ENCODE results near the gene PATJ. TPM values are rescaled to one million over a fixed set of nuclear protein-coding genes. Genes with fewer than 3 reads are reported as not detected.

The PATJ gene
- polyA plus RNA-seq, 2 donors = 17.2 to 28.6 TPM

DNA sequence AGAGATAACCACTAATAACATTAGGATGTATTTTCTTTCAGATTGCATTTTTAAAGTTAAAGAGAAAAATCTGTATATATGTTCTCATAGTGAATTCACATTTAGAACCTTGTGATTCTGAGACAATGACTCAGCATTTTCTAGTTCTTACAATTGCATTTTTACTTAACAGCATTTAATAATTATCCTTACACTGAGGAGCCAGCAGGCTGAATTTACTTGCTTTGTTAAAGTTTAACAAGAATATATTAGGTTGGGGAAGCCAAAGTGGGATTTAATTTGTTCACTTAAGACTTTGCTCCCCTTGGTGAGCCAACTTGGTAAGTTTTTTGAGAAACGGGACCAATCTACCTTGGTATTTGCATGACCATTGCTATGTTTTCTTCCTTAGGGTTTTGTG lies 4.5 kb downstream of the PATJ start:
- H3K4me3 ChIP-seq (ENCODE audit: low read depth in 1 of 2, low read length in 2 of 2) = no peak overlapping the region
- no peaks in the 10 kb centered on the region for H3K36me3 ChIP-seq (ENCODE audit: control insufficient read depth in 2 of 2, insufficient read depth in 2 of 2, low read length in 1 of 2)
- no peaks in the 10 kb centered on the region for H3K9me3 ChIP-seq (ENCODE audit: control insufficient read depth in 2 of 2, insufficient read depth in 1 of 2, low read depth in 1 of 2, low read length in 1 of 2)
- no peaks in the 10 kb centered on the region for H3K27me3 ChIP-seq (ENCODE audit: control insufficient read depth in 1 of 2, insufficient read depth in 2 of 2, low read length in 2 of 2)
- WGBS, 2 donors = 22 to 34% methylated on average over 1 of the region's 1 CpG
- peaks cover 2 to 3% of the 10 kb centered on the region in 2 donors for H3K4me1 ChIP-seq (ENCODE audit: control insufficient read depth in 2 of 2, insufficient read depth in 2 of 2, low read length in 1 of 2)
- H3K27ac ChIP-seq (ENCODE audit: low read depth in 2 of 2, low read length in 1 of 2) = no peak overlapping the region

- H3K36me3 ChIP-seq (ENCODE audit: control insufficient read depth in 2 of 2, insufficient read depth in 2 of 2, low read length in 1 of 2) = no peaks in the 10 kb centered on the region
- no peaks in the 10 kb centered on the region for H3K27me3 ChIP-seq (ENCODE audit: control insufficient read depth in 1 of 2, insufficient read depth in 2 of 2, low read length in 2 of 2)
- H3K9me3 ChIP-seq (ENCODE audit: control insufficient read depth in 2 of 2, insufficient read depth in 1 of 2, low read depth in 1 of 2, low read length in 1 of 2) = no peaks in the 10 kb centered on the region
- peaks cover 2 to 3% of the 10 kb centered on the region in 2 donors for H3K4me1 ChIP-seq (ENCODE audit: control insufficient read depth in 2 of 2, insufficient read depth in 2 of 2, low read length in 1 of 2)
- no peak overlapping the region for H3K4me3 ChIP-seq (ENCODE audit: low read depth in 1 of 2, low read length in 2 of 2)
- H3K27ac ChIP-seq (ENCODE audit: low read depth in 2 of 2, low read length in 1 of 2) = no peak overlapping the region
- WGBS, 2 donors = 93% methylated on average over 4 of the region's 4 CpGs
Measured at GRCh38 chr1:61748566-61748965, 6.3 kb downstream of the PATJ start.

- WGBS, 2 donors = 95 to 98% methylated on average over 2 of the region's 2 CpGs
- Histone ChIP-seq H3K4me3 (ENCODE audit: low read depth in 1 of 2, low read length in 2 of 2) (no peak overlapping the region), H3K36me3 (ENCODE audit: control insufficient read depth in 2 of 2, insufficient read depth in 2 of 2, low read length in 1 of 2) (no peaks in the 10 kb centered on the region), H3K4me1 (ENCODE audit: control insufficient read depth in 2 of 2, insufficient read depth in 2 of 2, low read length in 1 of 2) (peaks cover 0 to 2% of the 10 kb centered on the region in 2 donors), H3K27me3 (ENCODE audit: control insufficient read depth in 1 of 2, insufficient read depth in 2 of 2, low read length in 2 of 2) (no peaks in the 10 kb centered on the region), H3K9me3 (ENCODE audit: control insufficient read depth in 2 of 2, insufficient read depth in 1 of 2, low read depth in 1 of 2, low read length in 1 of 2) (no peaks in the 10 kb centered on the region), H3K27ac (ENCODE audit: low read depth in 2 of 2, low read length in 1 of 2) (no peak overlapping the region)
Measured at GRCh38 chr1:61749574-61749973, 7.3 kb downstream of the PATJ start.

DNA sequence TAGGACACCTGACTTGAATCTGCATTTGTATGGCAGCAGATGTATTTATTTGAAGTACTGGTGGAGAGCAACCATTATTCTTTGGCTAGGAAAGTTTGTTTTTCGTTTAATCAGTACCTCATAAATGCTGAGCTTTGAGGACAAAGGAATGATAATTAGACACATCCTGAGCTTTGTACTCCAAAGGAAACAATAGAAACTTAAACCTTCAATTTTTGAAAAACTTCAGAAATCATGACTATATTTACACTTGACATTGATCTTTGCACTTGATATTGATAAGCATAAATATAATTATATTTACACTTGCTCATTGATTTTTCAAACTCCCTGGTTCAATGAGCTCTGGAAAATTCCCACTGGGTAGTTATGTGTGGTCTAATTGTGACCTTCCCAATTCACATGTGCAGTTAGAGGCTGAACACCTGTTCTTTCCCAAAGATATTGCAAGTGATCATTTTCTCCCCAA lies 10.7 kb downstream of the PATJ start:
- no peaks in the 10 kb centered on the region for H3K27me3 ChIP-seq (ENCODE audit: control insufficient read depth in 1 of 2, insufficient read depth in 2 of 2, low read length in 2 of 2)
- H3K4me3 ChIP-seq (ENCODE audit: low read depth in 1 of 2, low read length in 2 of 2) = no peak overlapping the region
- H3K27ac ChIP-seq (ENCODE audit: low read depth in 2 of 2, low read length in 1 of 2) = no peak overlapping the region
- 39 to 48% methylated on average over 1 of the region's 1 CpG for WGBS, 2 donors
- no peaks in the 10 kb centered on the region for H3K36me3 ChIP-seq (ENCODE audit: control insufficient read depth in 2 of 2, insufficient read depth in 2 of 2, low read length in 1 of 2)
- no peaks in the 10 kb centered on the region for H3K4me1 ChIP-seq (ENCODE audit: control insufficient read depth in 2 of 2, insufficient read depth in 2 of 2, low read length in 1 of 2)
- no peaks in the 10 kb centered on the region for H3K9me3 ChIP-seq (ENCODE audit: control insufficient read depth in 2 of 2, insufficient read depth in 1 of 2, low read depth in 1 of 2, low read length in 1 of 2)

DNA sequence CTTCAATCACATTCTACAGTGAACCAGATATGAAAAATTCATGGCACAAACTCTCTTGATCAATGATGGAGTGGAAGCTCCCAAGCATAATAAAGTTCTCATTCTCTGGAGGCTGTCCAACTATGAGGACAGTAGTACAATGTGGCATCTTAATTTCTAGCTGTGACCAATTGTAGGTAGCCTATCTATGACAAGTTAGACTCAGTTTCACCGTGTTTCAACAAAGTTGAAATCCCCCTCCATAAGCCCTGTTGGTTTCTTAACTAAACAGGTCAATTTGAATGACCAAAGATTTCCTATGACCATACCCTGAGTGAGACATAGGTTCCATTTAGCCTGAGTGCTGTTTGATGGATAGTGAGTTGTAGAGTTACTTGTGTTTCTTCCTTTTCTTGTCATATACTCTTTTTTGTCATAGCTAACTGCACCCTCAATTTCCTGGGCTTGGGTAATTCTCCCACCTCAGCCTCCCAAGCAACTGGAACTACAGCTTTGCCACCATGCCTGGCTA lies 11.8 kb downstream of the PATJ start:
- H3K36me3 ChIP-seq (ENCODE audit: control insufficient read depth in 2 of 2, insufficient read depth in 2 of 2, low read length in 1 of 2) = no peaks in the 10 kb centered on the region
- WGBS, 2 donors = 78 to 91% methylated on average over 1 of the region's 1 CpG
- no peaks in the 10 kb centered on the region for H3K9me3 ChIP-seq (ENCODE audit: control insufficient read depth in 2 of 2, insufficient read depth in 1 of 2, low read depth in 1 of 2, low read length in 1 of 2)
- peak overlapping the region in 1 of 2 donors; percentile 22 for H3K27ac ChIP-seq (ENCODE audit: low read depth in 2 of 2, low read length in 1 of 2)
- no peaks in the 10 kb centered on the region for H3K4me1 ChIP-seq (ENCODE audit: control insufficient read depth in 2 of 2, insufficient read depth in 2 of 2, low read length in 1 of 2)
- H3K27me3 ChIP-seq (ENCODE audit: control insufficient read depth in 1 of 2, insufficient read depth in 2 of 2, low read length in 2 of 2) = no peaks in the 10 kb centered on the region
- H3K4me3 ChIP-seq (ENCODE audit: low read depth in 1 of 2, low read length in 2 of 2) = no peak overlapping the region

DNA sequence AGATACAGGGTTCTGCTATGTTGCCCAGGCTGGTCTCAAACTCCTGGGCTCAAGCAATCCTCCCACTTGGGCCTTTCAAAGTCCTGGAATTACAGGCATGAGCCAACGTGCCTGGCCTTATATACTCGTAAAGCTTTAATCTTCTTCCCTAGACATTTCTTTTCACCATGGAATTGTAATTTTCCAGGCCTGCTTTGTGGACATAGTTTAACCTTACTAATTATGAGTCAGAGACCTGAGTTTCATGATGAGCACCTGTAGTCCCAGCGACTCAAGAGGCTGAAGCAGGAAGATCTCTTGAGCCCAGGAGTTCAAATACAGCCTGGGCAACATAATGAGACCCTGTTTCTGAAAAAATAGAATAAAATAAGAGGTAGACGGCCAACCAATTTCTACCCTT lies 12.3 kb downstream of the PATJ start:
- Histone ChIP-seq H3K4me3 (ENCODE audit: low read depth in 1 of 2, low read length in 2 of 2) (no peak overlapping the region), H3K27ac (ENCODE audit: low read depth in 2 of 2, low read length in 1 of 2) (peak overlapping the region; percentile 22 to 65), H3K9me3 (ENCODE audit: control insufficient read depth in 2 of 2, insufficient read depth in 1 of 2, low read depth in 1 of 2, low read length in 1 of 2) (no peaks in the 10 kb centered on the region), H3K27me3 (ENCODE audit: control insufficient read depth in 1 of 2, insufficient read depth in 2 of 2, low read length in 2 of 2) (no peaks in the 10 kb centered on the region), H3K36me3 (ENCODE audit: control insufficient read depth in 2 of 2, insufficient read depth in 2 of 2, low read length in 1 of 2) (no peaks in the 10 kb centered on the region), H3K4me1 (ENCODE audit: control insufficient read depth in 2 of 2, insufficient read depth in 2 of 2, low read length in 1 of 2) (no peaks in the 10 kb centered on the region)
- 54 to 69% methylated on average over 4 of the region's 4 CpGs for WGBS, 2 donors

- H3K4me1 ChIP-seq (ENCODE audit: control insufficient read depth in 2 of 2, insufficient read depth in 2 of 2, low read length in 1 of 2) = no peaks in the 10 kb centered on the region
- no peaks in the 10 kb centered on the region for H3K9me3 ChIP-seq (ENCODE audit: control insufficient read depth in 2 of 2, insufficient read depth in 1 of 2, low read depth in 1 of 2, low read length in 1 of 2)
- no peaks in the 10 kb centered on the region for H3K27me3 ChIP-seq (ENCODE audit: control insufficient read depth in 1 of 2, insufficient read depth in 2 of 2, low read length in 2 of 2)
- 69% methylated on average over 3 of the region's 3 CpGs for WGBS, 2 donors
- no peak overlapping the region for H3K4me3 ChIP-seq (ENCODE audit: low read depth in 1 of 2, low read length in 2 of 2)
- H3K27ac ChIP-seq (ENCODE audit: low read depth in 2 of 2, low read length in 1 of 2) = no peak overlapping the region
- no peaks in the 10 kb centered on the region for H3K36me3 ChIP-seq (ENCODE audit: control insufficient read depth in 2 of 2, insufficient read depth in 2 of 2, low read length in 1 of 2)
Measured at GRCh38 chr1:61756773-61757172, 14.5 kb downstream of the PATJ start.

- Histone ChIP-seq H3K9me3 (ENCODE audit: control insufficient read depth in 2 of 2, insufficient read depth in 1 of 2, low read depth in 1 of 2, low read length in 1 of 2) (no peaks in the 10 kb centered on the region), H3K27ac (ENCODE audit: low read depth in 2 of 2, low read length in 1 of 2) (no peak overlapping the region), H3K36me3 (ENCODE audit: control insufficient read depth in 2 of 2, insufficient read depth in 2 of 2, low read length in 1 of 2) (no peaks in the 10 kb centered on the region), H3K4me1 (ENCODE audit: control insufficient read depth in 2 of 2, insufficient read depth in 2 of 2, low read length in 1 of 2) (no peaks in the 10 kb centered on the region), H3K4me3 (ENCODE audit: low read depth in 1 of 2, low read length in 2 of 2) (no peak overlapping the region), H3K27me3 (ENCODE audit: control insufficient read depth in 1 of 2, insufficient read depth in 2 of 2, low read length in 2 of 2) (no peaks in the 10 kb centered on the region)
- WGBS, 2 donors = 76 to 77% methylated on average over 2 of the region's 2 CpGs
Measured at GRCh38 chr1:61757950-61758349, 15.7 kb downstream of the PATJ start.

DNA sequence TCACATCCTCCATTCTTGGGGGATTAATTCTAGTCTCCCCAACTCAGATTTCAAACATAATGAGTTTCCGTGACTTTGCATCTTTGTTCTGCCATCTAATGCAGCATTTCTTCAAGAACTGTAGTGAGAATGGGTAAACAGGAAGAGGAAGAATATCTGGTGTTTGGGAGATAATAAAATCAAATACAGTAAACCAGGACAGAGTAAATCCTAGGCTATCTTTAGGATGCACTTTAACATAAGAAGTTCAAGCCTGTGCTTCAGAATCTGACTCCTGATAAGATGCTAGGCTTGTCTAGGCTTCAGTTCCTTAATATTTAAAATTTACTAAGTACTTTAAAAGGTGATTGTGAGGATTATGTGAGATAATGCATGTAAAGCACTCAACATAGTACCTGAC lies 27.9 kb downstream of the PATJ start:
- peaks cover 0 to 3% of the 10 kb centered on the region in 2 donors for H3K36me3 ChIP-seq (ENCODE audit: control insufficient read depth in 2 of 2, insufficient read depth in 2 of 2, low read length in 1 of 2)
- no peaks in the 10 kb centered on the region for H3K27me3 ChIP-seq (ENCODE audit: control insufficient read depth in 1 of 2, insufficient read depth in 2 of 2, low read length in 2 of 2)
- no peaks in the 10 kb centered on the region for H3K4me1 ChIP-seq (ENCODE audit: control insufficient read depth in 2 of 2, insufficient read depth in 2 of 2, low read length in 1 of 2)
- no peak overlapping the region for H3K27ac ChIP-seq (ENCODE audit: low read depth in 2 of 2, low read length in 1 of 2)
- H3K4me3 ChIP-seq (ENCODE audit: low read depth in 1 of 2, low read length in 2 of 2) = no peak overlapping the region
- 95 to 97% methylated on average over 1 of the region's 1 CpG for WGBS, 2 donors
- H3K9me3 ChIP-seq (ENCODE audit: control insufficient read depth in 2 of 2, insufficient read depth in 1 of 2, low read depth in 1 of 2, low read length in 1 of 2) = no peaks in the 10 kb centered on the region

GRCh38 chr1:61776091-61776490 lies 33.8 kb downstream of the PATJ start:
- no peak overlapping the region for H3K4me3 ChIP-seq (ENCODE audit: low read depth in 1 of 2, low read length in 2 of 2)
- H3K36me3 ChIP-seq (ENCODE audit: control insufficient read depth in 2 of 2, insufficient read depth in 2 of 2, low read length in 1 of 2) = no peaks in the 10 kb centered on the region
- no peaks in the 10 kb centered on the region for H3K9me3 ChIP-seq (ENCODE audit: control insufficient read depth in 2 of 2, insufficient read depth in 1 of 2, low read depth in 1 of 2, low read length in 1 of 2)
- H3K27me3 ChIP-seq (ENCODE audit: control insufficient read depth in 1 of 2, insufficient read depth in 2 of 2, low read length in 2 of 2) = no peaks in the 10 kb centered on the region
- H3K27ac ChIP-seq (ENCODE audit: low read depth in 2 of 2, low read length in 1 of 2) = no peak overlapping the region
- 80 to 86% methylated on average over 2 of the region's 2 CpGs for WGBS, 2 donors
- no peaks in the 10 kb centered on the region for H3K4me1 ChIP-seq (ENCODE audit: control insufficient read depth in 2 of 2, insufficient read depth in 2 of 2, low read length in 1 of 2)
